Measurements from ENCODE around the gene FUT2. TPM values are rescaled to one million over a fixed set of nuclear protein-coding genes. Genes with fewer than 3 reads are reported as not detected.

FUT2 gene
- total and polyA plus RNA-seq, 2 of the 13 experiments (the other 11 are each of a cell fraction or from before 2014, with no cell fraction given), result 0.07 TPM; not detected in 1

- TF ChIP-seq CEBPB (IDR thresholded peaks at IDR 0.05; ENCODE audit: borderline replicate concordance, low read depth, low read length) (no peak), SP4 (CRISPR knock-in tag; IDR thresholded peaks at IDR 0.05) (no peak), CREM (IDR thresholded peaks at IDR 0.05) (peak; percentile 92), CREM (CRISPR knock-in tag; IDR thresholded peaks at IDR 0.05) (no peak), GMEB1 (CRISPR knock-in tag; IDR thresholded peaks at IDR 0.05; ENCODE audit: borderline replicate concordance) (peak; percentile 17; the same call in 1 of the 2 replicates), TERF1 (CRISPR knock-in tag; IDR thresholded peaks at IDR 0.05) (no peak), CENPX (CRISPR knock-in tag; IDR thresholded peaks at IDR 0.05) (no peak), PLRG1 (conservative IDR thresholded peaks at IDR 0.05) (no peak), CREB1 (IDR thresholded peaks at IDR 0.05) (no peak), CREB1 (CRISPR knock-in tag; IDR thresholded peaks at IDR 0.05) (peak; percentile 54; the same call in 1 of the 2 replicates), ATF3 (CRISPR knock-in tag; IDR thresholded peaks at IDR 0.05) (no peak), ZNF75D (CRISPR knock-in tag; IDR thresholded peaks at IDR 0.05; ENCODE audit: borderline replicate concordance) (no peak), ZNF501 (CRISPR knock-in tag; IDR thresholded peaks at IDR 0.05) (peak; percentile 59), ZBTB42 (CRISPR knock-in tag; IDR thresholded peaks at IDR 0.05) (no peak), ZSCAN12 (CRISPR knock-in tag; IDR thresholded peaks at IDR 0.05) (no peak), ZNF556 (CRISPR knock-in tag; IDR thresholded peaks at IDR 0.05; ENCODE audit: borderline replicate concordance) (no peak), ZNF770 (CRISPR knock-in tag; IDR thresholded peaks at IDR 0.05) (no peak), ZNF574 (CRISPR knock-in tag; IDR thresholded peaks at IDR 0.05) (peak; percentile 55; the same call in 1 of the 2 replicates), NFYB (CRISPR knock-in tag; IDR thresholded peaks at IDR 0.05) (0 out of 2 replicates have a peak, but pooled peaks have one; percentile 17)
Measured at GRCh38 chr19:48745208-48745995, 49.6 kb downstream of the FUT2 start (continued).
